HepG2 (cell line): Measurements from ENCODE around the gene HES6. TPM values are rescaled to one million over a fixed set of nuclear protein-coding genes. Genes with fewer than 3 reads are reported as not detected.

ENCODE experiments used
- ATF3 ChIP-seq: sonication (generic); formaldehyde crosslinking; IDR thresholded peaks from 2 replicates; pipeline ENCODE4 v1.4.0; 2020; ENCODE audit warnings: missing genetic modification reagents
- ATF4 ChIP-seq, 2 experiments: fragments of 450-650 bp in 1 of 2; sonication (generic) in 1 of 2; formaldehyde crosslinking; IDR thresholded peaks; 2 replicates each; pipeline versions ENCODE4 v1.5.0 to v1.8.0; 2020 to 2022; ENCODE audit warnings: mild to moderate bottlenecking in 1 of 2, missing genetic modification reagents in 1 of 2
- CEBPG ChIP-seq: IDR thresholded peaks from 2 replicates; pipeline ENCODE4 v1.6.1; 2016
- ERF ChIP-seq: IDR thresholded peaks from 2 replicates; pipeline ENCODE4 v1.6.1; 2018; ENCODE audit warnings: missing biosample characterization, missing genetic modification reagents
- POLR2G ChIP-seq: fragments of 200-400 bp; formaldehyde crosslinking; IDR thresholded peaks from 2 replicates; pipeline ENCODE4 v1.6.1; 2018; ENCODE audit warnings: mild to moderate bottlenecking, low read depth, low read length, moderate library complexity
- RNF219 ChIP-seq: sonication (generic); formaldehyde crosslinking; IDR thresholded peaks from 2 replicates; pipeline ENCODE4 v1.5.0; 2020; ENCODE audit warnings: mild to moderate bottlenecking, missing genetic modification reagents
- SIN3A ChIP-seq: IDR thresholded peaks from 2 replicates; pipeline ENCODE4 v1.6.1; 2011; ENCODE audit warnings: low read depth, mild to moderate bottlenecking, control low read depth, low read length, borderline replicate concordance
- TFAP4 ChIP-seq: sonication (generic); IDR thresholded peaks from 2 replicates; pipeline ENCODE4 v1.6.1; 2016; ENCODE audit warnings: low read depth, borderline replicate concordance
- ZBTB37 ChIP-seq: sonication (generic); formaldehyde crosslinking; IDR thresholded peaks from 2 replicates; pipeline ENCODE4 v1.4.0; 2020; ENCODE audit warnings: mild to moderate bottlenecking, missing genetic modification reagents
- ZNF275 ChIP-seq: sonication (generic); formaldehyde crosslinking; IDR thresholded peaks from 2 replicates; pipeline ENCODE4 v1.8.0; 2022; ENCODE audit warnings: missing genetic modification reagents, mild to moderate bottlenecking, inconsistent platforms, borderline replicate concordance
- ZNF614 ChIP-seq: IDR thresholded peaks from 2 replicates; pipeline ENCODE4 v1.6.1; 2018; ENCODE audit warnings: missing biosample characterization, missing genetic modification reagents, inconsistent platforms, borderline replicate concordance
- ZNF7 ChIP-seq: IDR thresholded peaks from 2 replicates; pipeline ENCODE4 v1.6.1; 2016; ENCODE audit warnings: missing biosample characterization, missing genetic modification reagents
- polyA plus RNA-seq, 8 experiments: library from polyadenylated mRNA; depleted of rRNA in 3 of 8; stranded (reverse) in 7 of 8; unstranded in 1 of 8; fragments of >200 nt; fragmentation: Illumina TruSeq in 4 of 8; extraction: Trizol in 4 of 8; gene quantifications; 2 replicates each; pipeline versions ENCODE4 v1.2.1 to v1.2.3, GENCODE V29; 2011 to 2016; ENCODE audit warnings: low read depth in 4 of 8, missing spikeins in 1 of 8, mixed read lengths in 1 of 8; ENCODE audit not compliant: insufficient read depth in 1 of 8
- total RNA-seq, 5 experiments: library from RNA; depleted of rRNA; stranded (reverse); fragments of >200 nt; fragmentation: Illumina TruSeq; extraction: Trizol; gene quantifications; 2 replicates each; pipeline ENCODE4 v1.2.3, GENCODE V29; 2016; ENCODE audit warnings: low read depth in 1 of 5

HES6 gene
- total and polyA plus RNA-seq, 2 of the 13 experiments (the other 11 are each of a cell fraction or from before 2014, with no cell fraction given): 19.5 to 82.8 TPM

GRCh38 chr2:238286551-238286950 lies 46.7 kb upstream of the HES6 start (continued):
- TF ChIP-seq TFAP4 (peak; percentile 85; the same call in 1 of the 2 replicates), ATF4 (CRISPR knock-in tag; IDR thresholded peaks at IDR 0.05) (peak in 1 of 2 experiments; percentile 61; a peak in 1 of 4 replicates), ZNF614 (peak; percentile 38; the same call in 1 of the 2 replicates), RNF219 (CRISPR knock-in tag) (no peak), SIN3A (peak; percentile 86; the same call in 1 of the 2 replicates), CEBPG (peak; percentile 78), POLR2G (0 out of 2 replicates have a peak, but pooled peaks have one; percentile 6), ZNF275 (CRISPR knock-in tag) (0 out of 2 replicates have a peak, but pooled peaks have one; percentile 8), ZNF7 (CRISPR knock-in tag) (no peak), ATF3 (CRISPR knock-in tag) (peak; percentile 66), ZBTB37 (CRISPR knock-in tag) (peak; percentile 70), ERF (CRISPR knock-in tag) (0 out of 2 replicates have a peak, but pooled peaks have one; percentile 16)
